Renal pelvis (tissue), 4 donors: ENCODE data around the gene USP36. TPM values are rescaled to one million over a fixed set of nuclear protein-coding genes. Genes with fewer than 3 reads are reported as not detected.

Experiments used
- DNase-seq: peaks from one replicate; pipeline ENCODE4 v3.0.0-alpha.2; 2013
- polyA plus RNA-seq, 3 donors: library from polyadenylated mRNA; unstranded; fragments of 120-200 nt; gene quantifications; one replicate each; pipeline ENCODE4 v1.2.1, GENCODE V29; 2013; ENCODE audit not compliant: insufficient read length in 3 of 3

The USP36 gene
- polyA plus RNA-seq, 3 donors: 39.6 to 47.7 (median 40.9) TPM

- DNase-seq: peak; percentile 28
Measured at GRCh38 chr17:78839762-78840529, 668 bp downstream of the USP36 start.

- peak; percentile 14 for DNase-seq
Measured at GRCh38 chr17:78839235-78839761, 1.3 kb downstream of the USP36 start.

GRCh38 chr17:78838574-78839005 is 2.0 kb downstream of the USP36 start:
- peak; percentile 23 for DNase-seq

GRCh38 chr17:78836420-78837021 is 4.1 kb downstream of the USP36 start:
- DNase-seq: no peak

GRCh38 chr17:78834571-78834970 is 6.0 kb downstream of the USP36 start:
- no peak for DNase-seq

GRCh38 chr17:78832541-78832810 is 8.1 kb downstream of the USP36 start:
- no peak for DNase-seq

- no peak for DNase-seq
Measured at GRCh38 chr17:78831688-78832540, 8.7 kb downstream of the USP36 start.

- DNase-seq: no peak
Measured at GRCh38 chr17:78829477-78829876, 11.1 kb downstream of the USP36 start.

- DNase-seq: no peak
Measured at GRCh38 chr17:78828470-78829185, 12.0 kb downstream of the USP36 start.

- DNase-seq: no peak
Measured at GRCh38 chr17:78826836-78827509, 13.6 kb downstream of the USP36 start.

GRCh38 chr17:78826421-78826820 is 14.2 kb downstream of the USP36 start:
- no peak for DNase-seq

- no peak for DNase-seq
Measured at GRCh38 chr17:78825696-78826095, 14.9 kb downstream of the USP36 start.

GRCh38 chr17:78824240-78824639 is 16.4 kb downstream of the USP36 start:
- DNase-seq: peak; percentile 31

GRCh38 chr17:78823282-78824046 is 17.1 kb downstream of the USP36 start:
- no peak for DNase-seq

GRCh38 chr17:78822552-78822951 is 18.1 kb downstream of the USP36 start:
- DNase-seq: no peak

- no peak for DNase-seq
Measured at GRCh38 chr17:78821961-78822360, 18.7 kb downstream of the USP36 start.

- DNase-seq: no peak
Measured at GRCh38 chr17:78820841-78821240, 19.8 kb downstream of the USP36 start.

GRCh38 chr17:78819806-78820792 is 20.5 kb downstream of the USP36 start:
- no peak for DNase-seq

- DNase-seq: no peak
Measured at GRCh38 chr17:78819402-78819801, 21.2 kb downstream of the USP36 start.
